PFSK-1 (cell line): ENCODE data around the gene LRRC71.

ENCODE experiments used
- POLR2AphosphoS5 ChIP-seq: IDR thresholded peaks from 2 replicates; pipeline ENCODE4 v1.6.1; 2012; ENCODE audit warnings: low read depth, mild to moderate bottlenecking, control low read depth, low read length, moderate library complexity
- SIN3A ChIP-seq: IDR thresholded peaks from 2 replicates; pipeline ENCODE4 v1.6.1; 2012; ENCODE audit warnings: mild to moderate bottlenecking, low read length, moderate library complexity, borderline replicate concordance; ENCODE audit not compliant: insufficient read depth

- TF ChIP-seq POLR2AphosphoS5 (no peak), SIN3A (no peak)
Observed at GRCh38 chr1:156886583-156887281, 33.7 kb upstream of the LRRC71 start.
